Measurements from ENCODE around the gene PIGM. TPM values are rescaled to one million over a fixed set of nuclear protein-coding genes. Genes with fewer than 3 reads are reported as not detected.

Gene PIGM
- total RNA-seq, 1 experiment from 2014 or later = 13.2 TPM

- Mint-ChIP-seq H3K36me3 (ENCODE audit: insufficient read depth, unreplicated experiment) (peaks cover 4% of the 10 kb centered on the region), H3K27ac (ENCODE audit: unreplicated experiment) (no peak overlapping the region), H3K4me1 (ENCODE audit: low read depth, unreplicated experiment) (peaks cover 9% of the 10 kb centered on the region), H3K9me3 (ENCODE audit: low read depth, unreplicated experiment) (no peaks in the 10 kb centered on the region), H3K4me3 (ENCODE audit: low read depth, unreplicated experiment) (no peak overlapping the region), H3K27me3 (ENCODE audit: unreplicated experiment) (peaks cover 90% of the 10 kb centered on the region)
- intact Hi-C loops (cut with micrococcal nuclease; ENCODE audit: unreplicated experiment) = loop anchor here (2.0 to 5.0 kb wide), 2 partner anchors 33 to 47 kb away; partner anchors contain the start of gene PIGM
- CTCF ChIA-PET = interaction anchor here (0.6 to 3.3 kb wide), 9 partner anchors 7 to 124 kb away, joined by 3 to 14 read pairs (median 6); partner anchors contain the start of genes IGSF8 and KCNJ10
- TF ChIP-seq CTCF (IDR thresholded peaks at IDR 0.05; ENCODE audit: unreplicated experiment) = no peak
- no peak for DNase-seq
- no TSS peak for BruUV-seq (replicated peaks)
These were observed 47.7 kb upstream of the PIGM start for GRCh38 chr1:160079448-160079847.

- Mint-ChIP-seq H3K27me3 (ENCODE audit: unreplicated experiment) (peaks cover 98% of the 10 kb centered on the region), H3K27ac (ENCODE audit: unreplicated experiment) (no peak overlapping the region), H3K36me3 (ENCODE audit: insufficient read depth, unreplicated experiment) (peaks cover 4% of the 10 kb centered on the region), H3K9me3 (ENCODE audit: low read depth, unreplicated experiment) (no peaks in the 10 kb centered on the region), H3K4me1 (ENCODE audit: low read depth, unreplicated experiment) (peaks cover 9% of the 10 kb centered on the region), H3K4me3 (ENCODE audit: low read depth, unreplicated experiment) (no peak overlapping the region)
- peak; percentile 75 for DNase-seq
- BruUV-seq (replicated peaks) = no TSS peak
- intact Hi-C loops (cut with micrococcal nuclease; ENCODE audit: unreplicated experiment) = loop anchor here (2.0 to 5.0 kb wide), 2 partner anchors 32 to 46 kb away; partner anchors contain the start of gene PIGM
- CTCF ChIA-PET = interaction anchor here (0.5 to 3.3 kb wide), 17 partner anchors 8 to 1961 kb away, joined by 3 to 21 read pairs (median 4); partner anchors contain the start of genes IGSF8 and KCNJ10
- peak; percentile 93 for TF ChIP-seq CTCF (IDR thresholded peaks at IDR 0.05; ENCODE audit: unreplicated experiment)
These were observed 46.9 kb upstream of the PIGM start for GRCh38 chr1:160078512-160079195.

- Mint-ChIP-seq H3K27ac (ENCODE audit: unreplicated experiment) (no peak overlapping the region), H3K4me1 (ENCODE audit: low read depth, unreplicated experiment) (peaks cover 9% of the 10 kb centered on the region), H3K4me3 (ENCODE audit: low read depth, unreplicated experiment) (no peak overlapping the region), H3K27me3 (ENCODE audit: unreplicated experiment) (peaks cover 100% of the 10 kb centered on the region), H3K9me3 (ENCODE audit: low read depth, unreplicated experiment) (no peaks in the 10 kb centered on the region), H3K36me3 (ENCODE audit: insufficient read depth, unreplicated experiment) (peaks cover 4% of the 10 kb centered on the region)
- DNase-seq = no peak
- BruUV-seq (replicated peaks) = no TSS peak
- intact Hi-C loops (cut with micrococcal nuclease; ENCODE audit: unreplicated experiment) = loop anchor here (5.0 kb wide), 1 partner anchor 45 kb away; the partner anchor contains the start of gene PIGM
- no peak for TF ChIP-seq CTCF (IDR thresholded peaks at IDR 0.05; ENCODE audit: unreplicated experiment)
- CTCF ChIA-PET = interaction anchor here (0.7 to 3.3 kb wide), 8 partner anchors 9 to 1960 kb away, joined by 3 to 21 read pairs (median 8); partner anchors contain the start of gene IGSF8
These were observed 45.7 kb upstream of the PIGM start for GRCh38 chr1:160077486-160077885.

- no peak overlapping the region for H3K4me3 Mint-ChIP-seq (ENCODE audit: low read depth, unreplicated experiment)
- intact Hi-C loops (cut with micrococcal nuclease; ENCODE audit: unreplicated experiment) = loop anchor here (5.0 kb wide), 1 partner anchor 44 kb away; the partner anchor contains the start of gene PIGM
- peaks cover 4% of the 10 kb centered on the region for H3K36me3 Mint-ChIP-seq (ENCODE audit: insufficient read depth, unreplicated experiment)
- H3K27ac Mint-ChIP-seq (ENCODE audit: unreplicated experiment) = no peak overlapping the region
- no peak for TF ChIP-seq CTCF (IDR thresholded peaks at IDR 0.05; ENCODE audit: unreplicated experiment)
- peaks cover 9% of the 10 kb centered on the region for H3K4me1 Mint-ChIP-seq (ENCODE audit: low read depth, unreplicated experiment)
- no peak for DNase-seq
- no TSS peak for BruUV-seq (replicated peaks)
- no peaks in the 10 kb centered on the region for H3K9me3 Mint-ChIP-seq (ENCODE audit: low read depth, unreplicated experiment)
- CTCF ChIA-PET = no interaction called here
- peaks cover 100% of the 10 kb centered on the region for H3K27me3 Mint-ChIP-seq (ENCODE audit: unreplicated experiment)
These were observed 44.5 kb upstream of the PIGM start for GRCh38 chr1:160076295-160076694.
